Adrenal gland (tissue), 12 donors: ENCODE measurements around the gene PEAR1. TPM values are rescaled to one million over a fixed set of nuclear protein-coding genes. Genes with fewer than 3 reads are reported as not detected.

ENCODE experiments used
- DNase-seq, 7 donors: peaks; one replicate each; pipeline ENCODE4 v3.0.0-alpha.2; 2019 to 2020
- H3K27ac ChIP-seq, 5 donors: fragments of 200-600 bp; sonication (generic) in 4 of 5; 1 replicate in 3 of 5; 2 replicates in 2 of 5; pipeline versions ENCODE4 v1.5.1 to v1.8.0; 2016 to 2020; ENCODE audit warnings: mild to moderate bottlenecking in 1 of 5
- H3K27me3 ChIP-seq: fragments of 200-600 bp; 2 replicates; pipeline ENCODE4 v1.8.0; 2021
- H3K36me3 ChIP-seq, 2 donors: fragments of 200-600 bp; replicated peaks in 1 of 2; 1 replicate in 1 of 2; 2 replicates in 1 of 2; pipeline versions ENCODE4 v1.5.1 to v1.8.0; 2018 to 2022
- H3K4me1 ChIP-seq, 2 donors: fragments of 200-600 bp; replicated peaks in 1 of 2; 1 replicate in 1 of 2; 2 replicates in 1 of 2; pipeline versions ENCODE4 v1.5.1 to v1.8.0; 2018 to 2021
- H3K4me3 ChIP-seq, 4 donors: fragments of 200-600 bp; sonication (generic) in 3 of 4; one replicate each; pipeline ENCODE4 v1.5.1; 2016 to 2018
- H3K9me3 ChIP-seq, 3 donors: fragments of 200-600 bp; sonication (generic) in 1 of 3; replicated peaks in 1 of 3; 1 replicate in 2 of 3; 2 replicates in 1 of 3; pipeline versions ENCODE4 v1.5.1 to v1.8.0; 2016 to 2021
- POLR2A ChIP-seq, 2 donors: fragments of 450-650 bp; IDR thresholded peaks; one replicate each; pipeline ENCODE4 v1.6.1; 2017; ENCODE audit warnings: antibody characterized with exemption in 2 of 2, mild to moderate bottlenecking in 2 of 2, moderate library complexity in 1 of 2
- WGBS, 4 donors: extraction: QIAGEN DNeasy Blood & Tissue Kit in 2 of 4; methylation state at CpG; one replicate each; pipeline versions ENCODE4 v1.1.5 to v1.1.7; 2013 to 2017; 5-methylcytosine and 5-hydroxymethylcytosine counted together
- intact Hi-C, 2 donors: fragments of 100-400 bp; cut with DNase I; formaldehyde crosslinking; loops; one replicate each; pipeline versions ENCODE4 v1.14.1 to v1.15.0; 2022 to 2023
- polyA plus RNA-seq, 3 donors: library from polyadenylated mRNA; stranded (reverse); fragments of 200-250 nt in 2 of 3; fragments of 350-450 nt in 1 of 3; fragmentation: Illumina TruSeq in 1 of 3; extraction: RNeasy Lipid Tissue Mini Kit (QIAGEN cat#74804) in 1 of 3; gene quantifications; one replicate each; pipeline ENCODE4 v1.2.3, GENCODE V29; 2013 to 2014
- total RNA-seq, 9 donors: library from RNA; depleted of rRNA in 4 of 9; stranded (reverse); fragments of >200 nt in 4 of 9; fragments of 120-200 nt in 1 of 9; fragmentation: NEBNext Ultra II Directional in 1 of 9; extraction: Animal tissue kit (Norgen Biotek cat#: 25700) in 1 of 9; gene quantifications; one replicate each; pipeline versions ENCODE4 v1.1.0 to v1.2.4, GENCODE V29; 2013 to 2023
- TF ChIP-seq, protein P1 (sequence below), 6 experiments: fragments of 450-650 bp in 4 of 6; fragments of 200-600 bp in 2 of 6; sonication (generic) in 1 of 6; IDR thresholded peaks; 1 replicate in 5 of 6; 2 replicates in 1 of 6; pipeline versions ENCODE4 v1.5.1 to v1.8.0; 2016 to 2021; ENCODE audit warnings: antibody characterized with exemption in 6 of 6, mild to moderate bottlenecking in 2 of 6, moderate library complexity in 1 of 6
- donor health status: healthy with polysubstance abuse.
- donor health status: Bipolar disorder and iron deficiency.
- donor health status: DM: yes; HTN: yes; CAD: no.
- donor health status: DM: no; HTN: no; CAD: no.
- donor health status: DM: no; HTN: no; CAD: no.
- donor health status: DM: yes; HTN: yes; CAD: no.

The PEAR1 gene
- total and polyA plus RNA-seq, 12 donors = 4.2 to 31.1 (median 10.4) TPM

DNA sequence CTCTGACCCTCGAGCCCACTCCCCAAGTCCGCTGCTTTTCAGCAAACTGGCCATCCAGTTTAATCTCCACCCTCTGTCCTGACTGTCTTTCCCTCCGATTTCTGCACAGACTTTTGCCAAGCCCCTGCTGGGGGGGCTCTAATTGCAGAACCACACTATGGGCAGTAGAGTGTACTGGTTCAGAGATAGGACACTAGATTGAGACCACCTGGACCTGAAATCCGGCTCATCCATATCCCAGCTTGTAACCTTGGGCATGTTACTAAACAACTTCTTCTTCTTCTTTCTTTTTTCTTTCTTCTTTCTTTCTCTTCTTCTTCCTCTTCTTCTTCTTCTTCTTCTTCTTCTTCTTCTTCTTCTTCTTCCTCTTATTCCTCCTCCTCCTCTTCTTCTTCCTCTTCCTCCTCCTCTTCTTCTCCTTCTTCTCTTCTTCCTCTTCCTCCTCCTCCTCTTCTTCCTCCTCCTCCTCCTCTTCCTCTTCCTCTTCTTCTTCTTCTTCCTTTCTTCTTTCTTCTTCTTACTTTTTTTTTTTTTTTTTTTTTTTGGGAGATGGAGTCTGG lies 34.6 kb downstream of the PEAR1 start:
- no peak overlapping the region for H3K4me3 ChIP-seq
- no peaks in the 10 kb centered on the region for H3K9me3 ChIP-seq
- no peak overlapping the region for H3K27ac ChIP-seq
- DNase-seq = no peak
- no peaks in the 10 kb centered on the region for H3K36me3 ChIP-seq
- H3K4me1 ChIP-seq = peaks cover 0 to 12% of the 10 kb centered on the region in 2 donors
- WGBS, 4 donors = 7 to 15% (median 9%) methylated on average over 4 of the region's 4 CpGs
- peaks cover 27% of the 10 kb centered on the region for H3K27me3 ChIP-seq
- TF ChIP-seq, protein P1, sequence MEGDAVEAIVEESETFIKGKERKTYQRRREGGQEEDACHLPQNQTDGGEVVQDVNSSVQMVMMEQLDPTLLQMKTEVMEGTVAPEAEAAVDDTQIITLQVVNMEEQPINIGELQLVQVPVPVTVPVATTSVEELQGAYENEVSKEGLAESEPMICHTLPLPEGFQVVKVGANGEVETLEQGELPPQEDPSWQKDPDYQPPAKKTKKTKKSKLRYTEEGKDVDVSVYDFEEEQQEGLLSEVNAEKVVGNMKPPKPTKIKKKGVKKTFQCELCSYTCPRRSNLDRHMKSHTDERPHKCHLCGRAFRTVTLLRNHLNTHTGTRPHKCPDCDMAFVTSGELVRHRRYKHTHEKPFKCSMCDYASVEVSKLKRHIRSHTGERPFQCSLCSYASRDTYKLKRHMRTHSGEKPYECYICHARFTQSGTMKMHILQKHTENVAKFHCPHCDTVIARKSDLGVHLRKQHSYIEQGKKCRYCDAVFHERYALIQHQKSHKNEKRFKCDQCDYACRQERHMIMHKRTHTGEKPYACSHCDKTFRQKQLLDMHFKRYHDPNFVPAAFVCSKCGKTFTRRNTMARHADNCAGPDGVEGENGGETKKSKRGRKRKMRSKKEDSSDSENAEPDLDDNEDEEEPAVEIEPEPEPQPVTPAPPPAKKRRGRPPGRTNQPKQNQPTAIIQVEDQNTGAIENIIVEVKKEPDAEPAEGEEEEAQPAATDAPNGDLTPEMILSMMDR (IDR thresholded peaks at IDR 0.05) = no peak
- no peak for TF ChIP-seq POLR2A (IDR thresholded peaks at IDR 0.05)
- intact Hi-C loops = loop anchor here in 1 of 2 donors (10.0 kb wide), 1 partner anchor 147 kb away; no protein-coding TSS in a partner anchor

DNA sequence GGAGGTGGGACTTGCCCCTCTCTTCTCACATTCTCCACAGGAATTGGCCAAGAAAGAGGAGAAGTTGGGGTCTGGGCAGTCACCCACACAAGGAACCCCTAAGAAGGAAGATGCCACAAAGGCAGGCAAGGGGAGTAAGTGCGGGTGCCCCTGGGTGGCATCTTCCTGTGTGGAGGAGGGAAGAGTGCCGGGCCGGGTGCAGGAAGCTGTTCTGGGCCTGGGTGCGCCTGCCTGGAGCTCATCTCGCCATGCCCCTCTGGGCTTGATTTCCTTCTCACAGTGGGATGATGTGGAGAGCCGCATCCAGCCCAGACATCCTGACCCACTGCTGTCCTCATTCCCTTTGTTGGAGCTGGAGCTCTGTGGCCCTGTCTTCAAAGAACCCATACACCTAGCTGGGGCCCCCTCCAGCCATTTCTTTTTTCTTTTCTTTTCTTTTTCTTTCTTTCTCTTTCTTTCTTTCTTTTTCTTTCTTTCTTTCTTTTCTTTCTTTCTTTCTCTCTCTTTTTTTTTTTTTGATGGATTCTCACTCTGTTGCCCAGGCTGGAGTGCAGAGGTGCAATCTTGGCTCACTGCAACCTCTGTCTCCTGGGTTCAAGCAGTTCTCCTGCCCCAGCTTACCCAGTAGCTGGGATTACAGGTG lies 36.2 kb downstream of the PEAR1 start:
- Histone ChIP-seq H3K4me3 (no peak overlapping the region), H3K27ac (no peak overlapping the region), H3K9me3 (no peaks in the 10 kb centered on the region), H3K27me3 (peaks cover 13% of the 10 kb centered on the region), H3K4me1 (peaks cover 0 to 4% of the 10 kb centered on the region in 2 donors), H3K36me3 (no peaks in the 10 kb centered on the region)
- intact Hi-C loops = loop anchor here in 1 of 2 donors (10.0 kb wide), 1 partner anchor 145 kb away; no protein-coding TSS in a partner anchor
- TF ChIP-seq, protein P1 (IDR thresholded peaks at IDR 0.05) = no peak
- no peak for TF ChIP-seq POLR2A (IDR thresholded peaks at IDR 0.05)
- WGBS, 4 donors = 63 to 77% (median 70%) methylated on average over 5 to 6 of the region's 6 CpGs
- peak in 1 of 7 donors; percentile 3 for DNase-seq

DNA sequence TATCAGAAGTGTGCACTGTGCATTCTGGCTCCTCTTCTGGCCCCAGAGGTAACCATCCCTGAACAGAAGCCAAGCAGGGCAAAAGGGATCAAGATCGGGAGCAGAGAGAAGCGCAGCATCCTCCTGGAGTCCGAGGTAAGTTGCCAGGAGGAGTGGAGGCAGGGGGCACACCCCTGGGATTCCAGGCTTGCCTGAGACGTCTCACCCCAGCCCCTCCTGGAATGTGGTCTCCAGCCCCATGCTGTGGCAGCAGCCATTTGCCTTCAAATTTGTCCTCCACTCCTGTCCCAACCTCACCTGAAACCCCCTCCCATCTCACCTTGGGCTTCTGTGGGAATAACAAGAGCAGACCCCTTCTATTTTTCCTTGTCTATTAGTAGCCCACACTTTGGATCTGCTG lies 37.0 kb downstream of the PEAR1 start:
- Histone ChIP-seq H3K27me3 (peaks cover 7% of the 10 kb centered on the region), H3K36me3 (peaks cover 0 to 5% of the 10 kb centered on the region in 2 donors), H3K9me3 (no peaks in the 10 kb centered on the region), H3K4me3 (no peak overlapping the region), H3K27ac (no peak overlapping the region), H3K4me1 (peaks cover 0 to 4% of the 10 kb centered on the region in 2 donors)
- 33 to 54% (median 42%) methylated on average over 4 of the region's 4 CpGs for WGBS, 4 donors
- no peak for DNase-seq
- intact Hi-C loops = no loop called here
- TF ChIP-seq, protein P1 (IDR thresholded peaks at IDR 0.05) = no peak
- no peak for TF ChIP-seq POLR2A (IDR thresholded peaks at IDR 0.05)

DNA sequence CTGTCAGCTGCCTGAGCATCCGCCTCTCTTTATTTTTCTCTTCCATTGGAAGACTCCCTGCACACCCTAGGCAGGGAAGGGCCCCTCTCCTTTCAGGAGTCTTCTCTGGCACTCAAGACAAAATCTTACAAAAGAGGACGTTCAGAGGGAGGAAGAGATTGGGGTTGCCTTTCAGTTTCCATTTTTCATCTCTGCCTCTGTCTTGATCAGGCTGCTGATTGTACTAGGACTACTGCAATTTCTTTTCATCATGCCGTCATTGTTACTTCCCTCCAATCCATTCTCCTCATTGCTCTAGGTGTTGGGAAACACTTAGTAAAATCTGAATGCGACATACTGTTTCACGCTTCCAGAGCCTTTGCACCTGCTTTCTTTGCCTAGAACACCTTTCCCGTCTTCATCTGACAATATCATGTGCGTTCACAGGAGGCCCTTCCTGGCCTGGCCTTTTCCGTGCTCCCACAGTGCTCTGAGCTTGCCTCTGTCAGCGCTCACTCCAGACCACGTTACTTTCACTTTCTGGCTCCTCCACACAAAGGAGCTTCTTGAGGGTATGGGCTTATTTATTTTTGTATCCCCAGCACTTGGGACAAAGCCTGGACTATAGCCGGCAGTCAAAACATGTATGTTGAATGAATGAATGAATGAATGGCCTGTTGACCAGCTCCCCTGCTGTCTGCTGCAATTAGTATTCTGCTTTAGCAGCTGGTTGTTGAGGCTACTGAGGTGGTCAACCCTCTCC lies 37.9 kb downstream of the PEAR1 start:
- 55 to 63% (median 60%) methylated on average over 11 of the region's 11 CpGs for WGBS, 4 donors
- no peak overlapping the region for H3K27ac ChIP-seq
- no peak for DNase-seq
- H3K4me3 ChIP-seq = no peak overlapping the region
- TF ChIP-seq POLR2A (IDR thresholded peaks at IDR 0.05) = no peak
- TF ChIP-seq, protein P1 (IDR thresholded peaks at IDR 0.05) = no peak
- no peaks in the 10 kb centered on the region for H3K9me3 ChIP-seq
- intact Hi-C loops = no loop called here
- H3K36me3 ChIP-seq = peaks cover 0 to 9% of the 10 kb centered on the region in 2 donors
- H3K4me1 ChIP-seq = peaks cover 0 to 4% of the 10 kb centered on the region in 2 donors
- H3K27me3 ChIP-seq = peaks cover 5% of the 10 kb centered on the region
